Naive B cell (primary cell): ENCODE results near the gene DCAF4L1. TPM values are rescaled to one million over a fixed set of nuclear protein-coding genes. Genes with fewer than 3 reads are reported as not detected.

Experiments
- ATAC-seq, 2 donors: fragments of 150-1000 bp; cut with Tn5 transposase; 2 replicates each; pipeline ENCODE4 v1.10.0; 2021; ENCODE audit warnings: low read depth in 2 of 2, mild to moderate bottlenecking in 2 of 2, moderate library complexity in 2 of 2
- DNase-seq: peaks from one replicate; pipeline ENCODE4 v3.0.0; 2022
- H3K27ac Mint-ChIP-seq, 6 donors: one replicate each; pipeline ENCODE4 v1.8.0; 2020 to 2022; ENCODE audit warnings: mild to moderate bottlenecking in 6 of 6, mixed read lengths in 6 of 6, moderate library complexity in 5 of 6, inconsistent platforms in 2 of 6
- H3K27me3 Mint-ChIP-seq, 3 donors: one replicate each; pipeline ENCODE4 v1.8.0; 2021 to 2022; ENCODE audit warnings: mixed read lengths in 3 of 3, mild to moderate bottlenecking in 1 of 3
- H3K36me3 Mint-ChIP-seq, 2 donors: one replicate each; pipeline ENCODE4 v1.8.0; 2020 to 2022; ENCODE audit warnings: mixed read lengths in 2 of 2, inconsistent platforms in 1 of 2, mild to moderate bottlenecking in 1 of 2
- H3K4me1 Mint-ChIP-seq, 3 donors: one replicate each; pipeline ENCODE4 v1.8.0; 2020 to 2022; ENCODE audit warnings: mixed read lengths in 3 of 3, inconsistent platforms in 1 of 3, mild to moderate bottlenecking in 1 of 3, moderate library complexity in 1 of 3
- H3K4me3 Mint-ChIP-seq, 8 donors: one replicate each; pipeline ENCODE4 v1.8.0; 2020 to 2022; ENCODE audit warnings: mild to moderate bottlenecking in 8 of 8, mixed read lengths in 8 of 8, moderate library complexity in 8 of 8, inconsistent platforms in 2 of 8
- H3K9me3 Mint-ChIP-seq, 7 donors: one replicate each; pipeline ENCODE4 v1.8.0; 2020 to 2022; ENCODE audit warnings: mixed read lengths in 7 of 7, mild to moderate bottlenecking in 5 of 7, inconsistent platforms in 2 of 7, moderate library complexity in 1 of 7
- polyA plus RNA-seq, 6 donors: library from polyadenylated mRNA; unstranded; fragments of 300-500 nt; fragmentation: Illumina TruSeq; gene quantifications; one replicate each; pipeline ENCODE4 v1.2.3, GENCODE V29; 2021; ENCODE audit warnings: low read depth in 6 of 6

Gene DCAF4L1
- polyA plus RNA-seq, 6 donors from 2014 or later, result 0.08 TPM; not detected in 5

- no peaks in the 10 kb centered on the region for H3K36me3 Mint-ChIP-seq
- no peaks in the 10 kb centered on the region for H3K27me3 Mint-ChIP-seq
- H3K27ac Mint-ChIP-seq, result no peak overlapping the region
- no peaks in the 10 kb centered on the region for H3K9me3 Mint-ChIP-seq
- peak overlapping the region in 1 of 8 donors; percentile 10 for H3K4me3 Mint-ChIP-seq
- ATAC-seq (no peak), DNase-seq (no peak)
- peaks cover 15 to 41% (median 24%) of the 10 kb centered on the region in 3 donors for H3K4me1 Mint-ChIP-seq
Measured at GRCh38 chr4:41994461-41994985, 13.0 kb downstream of the DCAF4L1 start.

GRCh38 chr4:41998019-41998418 is 16.5 kb downstream of the DCAF4L1 start:
- Mint-ChIP-seq H3K27me3 (no peaks in the 10 kb centered on the region), H3K9me3 (peaks cover 0 to 3% (median 0%) of the 10 kb centered on the region in 7 donors), H3K36me3 (peaks cover 9 to 10% of the 10 kb centered on the region in 2 donors), H3K4me1 (peaks cover 8 to 19% (median 11%) of the 10 kb centered on the region in 3 donors), H3K27ac (peak overlapping the region in 2 of 6 donors; percentile 2), H3K4me3 (no peak overlapping the region)
- ATAC-seq (no peak), DNase-seq (no peak)

DNA sequence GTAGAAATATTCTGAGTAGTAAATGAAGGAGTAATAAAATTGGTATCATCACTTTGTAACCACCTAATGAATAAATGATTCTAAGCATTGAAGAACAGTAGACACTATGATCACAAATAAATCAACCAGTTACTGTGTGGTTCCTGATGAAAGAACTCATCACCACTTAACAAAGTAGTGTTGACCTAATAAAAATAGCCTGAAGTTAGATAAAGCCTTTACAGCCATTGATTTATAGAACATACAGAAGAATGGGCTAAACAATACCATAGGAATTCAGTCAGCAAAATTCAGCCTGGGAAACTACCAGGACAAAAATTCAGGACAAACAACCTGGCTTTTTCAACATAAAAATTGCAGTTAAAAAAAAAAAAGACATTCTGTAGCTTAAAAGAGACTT is 17.8 kb downstream of the DCAF4L1 start:
- Mint-ChIP-seq H3K36me3 (peaks cover 16 to 19% of the 10 kb centered on the region in 2 donors), H3K4me1 (peaks cover 10 to 24% (median 14%) of the 10 kb centered on the region in 3 donors), H3K9me3 (peaks cover 0 to 3% (median 0%) of the 10 kb centered on the region in 7 donors), H3K27me3 (no peaks in the 10 kb centered on the region), H3K27ac (no peak overlapping the region), H3K4me3 (no peak overlapping the region)
- ATAC-seq, result no peak
- no peak for DNase-seq

DNA sequence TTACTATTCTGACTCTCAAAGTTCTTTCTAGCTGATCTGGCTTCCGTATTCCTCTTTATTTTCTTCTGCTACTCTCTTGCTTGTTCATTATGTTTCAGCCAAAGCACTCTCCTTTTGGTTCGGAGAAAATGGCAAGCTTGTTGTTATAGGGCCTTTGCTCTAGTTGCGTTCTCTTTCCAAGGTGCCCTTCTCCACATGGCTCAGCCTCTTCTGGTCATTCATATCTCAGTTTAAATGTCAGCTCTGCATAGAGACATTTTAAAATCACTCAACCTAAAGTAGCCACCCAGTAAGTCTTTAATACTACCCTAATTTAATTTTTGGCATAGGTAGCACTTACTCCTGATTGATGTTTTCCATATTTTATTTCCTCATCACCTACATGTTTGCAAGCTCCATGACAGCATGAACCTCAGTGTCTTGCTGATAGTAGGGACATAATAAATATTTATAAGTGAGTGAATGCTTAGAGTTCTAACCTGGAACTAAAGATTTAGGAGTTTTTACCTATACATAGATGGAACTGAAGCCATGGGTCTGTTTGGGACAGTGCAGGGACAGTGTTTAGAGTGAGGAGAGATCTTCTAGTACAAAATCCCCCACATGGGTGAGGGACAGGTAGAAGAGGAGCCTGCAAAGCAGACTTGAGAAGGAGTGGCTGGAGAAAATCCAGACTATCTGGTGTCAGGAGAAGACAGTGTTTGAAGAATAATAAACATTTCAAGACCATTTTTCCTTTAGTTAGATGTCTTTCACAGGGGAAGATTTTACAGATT is 26.6 kb downstream of the DCAF4L1 start:
- H3K9me3 Mint-ChIP-seq, result peaks cover 0 to 3% (median 0%) of the 10 kb centered on the region in 7 donors
- no peaks in the 10 kb centered on the region for H3K27me3 Mint-ChIP-seq
- H3K36me3 Mint-ChIP-seq, result peaks cover 38 to 43% of the 10 kb centered on the region in 2 donors
- no peak for DNase-seq
- ATAC-seq, result no peak
- H3K4me1 Mint-ChIP-seq, result peaks cover 14 to 38% (median 37%) of the 10 kb centered on the region in 3 donors
- peak overlapping the region in 1 of 6 donors; percentile 65 for H3K27ac Mint-ChIP-seq
- no peak overlapping the region for H3K4me3 Mint-ChIP-seq

DNA sequence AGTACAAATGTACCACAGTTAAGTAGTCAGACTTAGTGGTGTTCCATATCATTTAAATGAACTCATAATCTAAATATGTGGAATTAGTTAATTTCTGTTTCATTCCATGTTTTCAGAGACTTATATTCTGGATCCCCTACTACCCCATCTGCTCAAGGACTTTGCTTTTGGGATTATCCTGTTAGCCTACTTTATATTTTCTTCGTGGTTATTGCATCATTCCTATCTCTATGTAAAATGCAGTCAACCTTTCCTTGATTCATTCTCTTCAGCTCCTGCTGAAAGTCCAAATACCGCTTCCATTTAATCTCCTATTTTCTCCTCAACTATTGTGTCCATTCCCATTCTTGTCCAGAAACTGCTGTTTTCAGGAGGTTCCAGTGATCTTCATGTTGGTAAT is 33.9 kb downstream of the DCAF4L1 start:
- H3K27ac Mint-ChIP-seq, result no peak overlapping the region
- H3K4me1 Mint-ChIP-seq, result peaks cover 13 to 39% (median 23%) of the 10 kb centered on the region in 3 donors
- H3K4me3 Mint-ChIP-seq, result no peak overlapping the region
- H3K36me3 Mint-ChIP-seq, result peaks cover 9 to 10% of the 10 kb centered on the region in 2 donors
- ATAC-seq, result no peak
- no peaks in the 10 kb centered on the region for H3K27me3 Mint-ChIP-seq
- H3K9me3 Mint-ChIP-seq, result peaks cover 0 to 3% (median 0%) of the 10 kb centered on the region in 7 donors
- no peak for DNase-seq

GRCh38 chr4:42018451-42018850 is 36.9 kb downstream of the DCAF4L1 start:
- Mint-ChIP-seq H3K27ac (no peak overlapping the region), H3K27me3 (no peaks in the 10 kb centered on the region), H3K4me1 (peaks cover 8 to 27% (median 14%) of the 10 kb centered on the region in 3 donors), H3K9me3 (peaks cover 0 to 2% (median 0%) of the 10 kb centered on the region in 7 donors), H3K36me3 (peaks cover 14 to 18% of the 10 kb centered on the region in 2 donors), H3K4me3 (no peak overlapping the region)
- DNase-seq, result no peak
- ATAC-seq, result no peak

Other genes with a start within 250 kb of the DCAF4L1 start
- not detected for gene PHOX2B, start 233.0 kb upstream of the DCAF4L1 start, polyA plus RNA-seq
- gene TMEM33, start 46.3 kb upstream of the DCAF4L1 start, polyA plus RNA-seq, result 10 to 100 TPM in 4 of 6 donors, 1 to 10 TPM in 2; 6.9 to 16.7 (median 14.0) TPM
- gene SLC30A9, start 8.8 kb downstream of the DCAF4L1 start, polyA plus RNA-seq, result 10 to 100 TPM; 35.3 to 48.6 (median 41.5) TPM
- gene BEND4, start 170.9 kb downstream of the DCAF4L1 start, polyA plus RNA-seq, result 10 to 100 TPM in 2 of 6 donors, 1 to 10 TPM in 4; 6.8 to 12.2 (median 8.7) TPM